ENCODE measurements around the gene IL1RAPL1. TPM values are rescaled to one million over a fixed set of nuclear protein-coding genes. Genes with fewer than 3 reads are reported as not detected.

IL1RAPL1 gene
- total and polyA plus RNA-seq, 9 of the 15 experiments (the other 6 are each of a cell fraction or from before 2014, with no cell fraction given), result 0.04 to 0.07 (median 0.04) TPM; not detected in 6

GRCh38 chrX:29285664-29286063 lies 698.4 kb downstream of the IL1RAPL1 start:
- intact Hi-C loops (cut with micrococcal nuclease), result no loop called here
- Histone ChIP-seq H3K36me3 (ENCODE audit: control insufficient read depth, insufficient read depth, low read length) (no peaks in the 10 kb centered on the region), H3K27ac (ENCODE audit: extremely low read depth, low read depth, low read length) (no peak overlapping the region), H3K9me3 (replicated peaks; ENCODE audit: control insufficient read depth, insufficient read depth, low read depth, low read length) (no peaks in the 10 kb centered on the region), H3K9ac (ENCODE audit: insufficient read depth in 1 of 2, low read depth in 2 of 2, low read length in 2 of 2) (no peak overlapping the region), H3K27me3 (ENCODE audit: control insufficient read depth in 2 of 2, insufficient read depth in 2 of 2, low read length in 2 of 2) (no peaks in the 10 kb centered on the region), H3K4me2 (ENCODE audit: insufficient read depth, low read length) (no peak overlapping the region), H2AFZ (ENCODE audit: low read depth, low read length) (no peak overlapping the region), H4K20me1 (replicated peaks; ENCODE audit: control insufficient read depth, insufficient read depth, low read length) (no peaks in the 10 kb centered on the region), H3K4me3 (no peak overlapping the region), H3K9me1 (ENCODE audit: control insufficient read depth, insufficient read depth, low read length) (no peaks in the 10 kb centered on the region), H3K79me2 (ENCODE audit: control insufficient read depth, insufficient read depth, low read length) (no peaks in the 10 kb centered on the region), H3K4me1 (replicated peaks in 1 of 2; ENCODE audit: control insufficient read depth in 2 of 2, insufficient read depth in 2 of 2, low read length in 2 of 2) (no peaks in the 10 kb centered on the region)
- ATAC-seq (no peak), DNase-seq (ENCODE audit: extremely low read depth in 1 of 4, low spot score in 3 of 4) (no peak), FAIRE-seq (no peak)
- in situ Hi-C loops (cut with MboI), result no loop called here
- WGBS (ENCODE audit: insufficient coverage, low coverage, missing lambda C conversion rate), result 4% methylated on average over 2 of the region's 2 CpGs
- TF ChIP-seq TSC22D4 (tag; IDR thresholded peaks at IDR 0.05), result no peak
- TF ChIP-seq KAT8 (IDR thresholded peaks at IDR 0.05; ENCODE audit: low read depth), result no peak
- no peak for TF ChIP-seq XRCC5 (IDR thresholded peaks at IDR 0.05; ENCODE audit: low read depth, low read length)
- no peak for TF ChIP-seq TARDBP (IDR thresholded peaks at IDR 0.05)
- TF ChIP-seq ZNF668 (CRISPR knock-in tag; IDR thresholded peaks at IDR 0.05), result no peak
- no peak for TF ChIP-seq BRCA1 (IDR thresholded peaks at IDR 0.05)
- TF ChIP-seq BRCA1 (CRISPR knock-in tag; IDR thresholded peaks at IDR 0.05), result no peak
- TF ChIP-seq SRSF3 (IDR thresholded peaks at IDR 0.05; ENCODE audit: insufficient read depth, low read length), result no peak
- no peak for TF ChIP-seq ZNF311 (CRISPR knock-in tag; IDR thresholded peaks at IDR 0.05)
- TF ChIP-seq CHCHD3 (CRISPR knock-in tag; IDR thresholded peaks at IDR 0.05), result no peak
- TF ChIP-seq HEY1 (CRISPR knock-in tag; IDR thresholded peaks at IDR 0.05; ENCODE audit: borderline replicate concordance), result no peak
- no peak for TF ChIP-seq ZNF518B (CRISPR knock-in tag; IDR thresholded peaks at IDR 0.05)
- no peak for TF ChIP-seq IFI16 (CRISPR knock-in tag; IDR thresholded peaks at IDR 0.05)
- TF ChIP-seq ZNF134 (CRISPR knock-in tag; conservative IDR thresholded peaks at IDR 0.05), result no peak
- TF ChIP-seq ZNF589 (CRISPR knock-in tag; IDR thresholded peaks at IDR 0.05; ENCODE audit: low read depth), result no peak
- TF ChIP-seq RBM22 (IDR thresholded peaks at IDR 0.05; ENCODE audit: low read depth, low read length, poor library complexity, severe bottlenecking), result no peak
- ChIA-PET CTCF (ENCODE audit: low intra/inter-chr PET ratio) (no interaction called here), POLR2A (no interaction called here)
- no TSS peak for BruUV-seq (replicated peaks)

All from K562 (cell line).